ENCODE results near the gene TRMT11.
"Not testable (repeated sequence)": the region's sequence is repeated elsewhere in the genome, so short reads cannot be mapped to it uniquely, and the experiment has no call there.

The TRMT11 gene

DNA sequence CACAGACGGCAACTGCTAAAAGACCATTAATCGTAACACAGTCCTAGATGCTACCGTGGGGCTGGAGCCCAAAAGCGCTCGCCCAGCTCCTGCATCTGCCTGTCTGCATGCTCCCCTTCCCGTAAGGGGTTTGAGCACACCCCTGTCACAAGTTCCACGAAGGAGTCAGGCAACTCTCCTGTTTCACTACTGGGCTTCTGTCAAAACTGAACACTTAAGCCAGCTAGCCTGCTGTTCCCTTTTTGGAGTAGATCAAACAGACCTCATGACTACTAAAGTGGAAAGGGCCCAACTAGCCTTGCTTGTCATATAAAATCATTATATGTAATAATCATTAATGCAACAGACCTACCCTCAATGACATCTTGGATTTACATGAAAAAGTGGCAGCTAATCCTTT lies 61.3 kb downstream of the TRMT11 start:
- no peak for DNase-seq

DNA sequence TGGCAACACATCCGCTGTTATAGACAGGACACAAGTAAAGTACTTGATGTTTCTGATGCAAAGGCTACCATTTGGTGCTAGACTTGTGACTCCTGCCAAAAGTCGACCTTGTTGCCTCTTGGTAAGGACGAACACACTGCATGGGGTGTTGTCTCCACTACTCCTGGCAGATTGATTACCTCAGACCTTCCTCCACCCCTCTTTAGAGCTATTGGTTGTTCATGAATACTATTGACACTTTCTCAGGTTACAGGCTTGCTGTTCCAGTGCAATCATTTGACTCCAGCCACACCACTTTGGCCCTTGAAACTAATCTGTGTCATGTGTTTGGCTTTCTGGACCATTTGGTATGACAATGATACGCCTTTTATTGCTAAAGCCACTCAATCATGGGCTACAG lies 62.3 kb downstream of the TRMT11 start:
- no peak for DNase-seq

- no peak for DNase-seq
These were observed 64.5 kb downstream of the TRMT11 start for GRCh38 chr6:126050795-126051194.

GRCh38 chr6:126051791-126052190 lies 65.5 kb downstream of the TRMT11 start:
- no peak for DNase-seq

DNA sequence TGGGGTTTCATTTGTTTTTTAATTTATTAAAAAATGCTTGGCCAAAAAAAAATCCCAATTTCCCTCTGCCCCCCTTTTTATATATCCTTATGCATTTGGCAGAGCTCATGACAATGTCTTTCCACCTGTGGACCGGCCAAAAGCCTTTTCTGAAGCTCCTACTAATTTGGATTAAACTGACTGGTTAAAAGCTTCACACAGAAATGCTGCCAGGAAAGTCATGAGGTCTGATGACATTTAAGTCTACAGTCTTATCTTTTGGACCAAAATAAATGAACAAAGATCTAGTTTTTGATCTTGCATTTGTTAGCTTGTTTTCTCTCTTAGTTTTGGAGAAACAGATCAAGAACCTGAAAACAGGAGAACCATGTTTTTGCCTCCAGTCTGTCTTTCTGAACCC lies 66.1 kb downstream of the TRMT11 start:
- DNase-seq, result no peak

DNA sequence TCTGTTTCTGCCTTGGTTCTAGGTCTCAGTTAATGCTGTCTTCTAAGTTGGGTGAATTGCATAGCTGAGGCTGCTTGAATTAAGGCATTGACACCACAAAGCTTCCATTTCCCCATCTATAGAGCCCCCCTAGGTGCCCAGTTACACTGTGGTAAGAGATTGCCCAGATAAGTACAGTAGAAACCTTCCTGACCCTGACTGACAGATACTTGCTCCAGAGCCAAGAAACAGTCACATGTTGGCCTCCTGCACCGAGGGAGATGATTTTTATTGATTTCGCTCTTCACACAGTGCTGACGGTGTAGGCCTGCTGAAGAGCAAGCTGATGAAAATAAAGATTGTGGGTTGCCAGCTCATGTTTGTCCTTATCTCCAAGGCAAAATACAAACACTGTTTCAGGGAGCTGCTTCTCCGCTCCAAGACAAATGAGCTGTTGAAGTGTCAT lies 67.9 kb downstream of the TRMT11 start:
- no peak for DNase-seq

GRCh38 chr6:126054802-126055201 lies 68.5 kb downstream of the TRMT11 start:
- DNase-seq, result no peak

DNA sequence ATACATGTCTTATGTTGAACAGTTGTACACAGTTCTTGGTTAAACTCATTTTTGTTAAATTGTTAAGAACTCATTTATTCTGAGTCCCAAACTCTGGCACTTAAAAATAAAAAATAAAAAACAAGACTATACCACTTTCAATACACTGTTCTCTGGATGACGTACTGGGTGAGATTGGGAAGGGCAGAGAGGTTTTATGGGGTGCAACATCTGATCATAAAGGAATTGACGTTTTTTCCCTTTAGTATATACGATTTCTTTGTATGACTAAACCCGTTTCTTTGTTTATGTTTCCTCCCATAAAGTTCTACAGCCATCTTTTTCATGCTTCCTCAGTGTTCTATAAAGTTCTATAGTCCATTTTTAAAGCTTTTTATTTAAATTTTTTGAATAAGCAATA lies 69.1 kb downstream of the TRMT11 start:
- no peak for DNase-seq

- no peak for DNase-seq
These were observed 70.1 kb downstream of the TRMT11 start for GRCh38 chr6:126056355-126057004.

DNA sequence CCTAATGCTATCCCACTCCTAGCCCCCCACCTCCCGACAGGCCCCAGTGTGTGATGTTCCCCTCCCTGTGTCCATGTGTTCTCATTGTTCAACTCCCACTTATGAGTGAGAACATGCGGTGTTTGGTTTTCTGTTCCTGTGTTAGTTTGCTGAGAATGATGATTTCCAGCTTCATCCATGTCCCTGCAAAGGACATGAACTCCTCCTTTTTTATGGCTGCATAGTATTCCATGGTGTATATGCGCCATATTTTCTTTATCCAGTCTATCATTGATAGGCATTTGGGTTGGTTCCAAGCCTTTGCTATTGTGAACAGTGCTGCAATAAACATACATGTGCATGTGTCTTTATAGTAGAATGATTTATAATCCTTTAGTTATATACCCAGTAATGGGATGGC lies 71.7 kb downstream of the TRMT11 start:
- not testable (repeated sequence) for DNase-seq

DNA sequence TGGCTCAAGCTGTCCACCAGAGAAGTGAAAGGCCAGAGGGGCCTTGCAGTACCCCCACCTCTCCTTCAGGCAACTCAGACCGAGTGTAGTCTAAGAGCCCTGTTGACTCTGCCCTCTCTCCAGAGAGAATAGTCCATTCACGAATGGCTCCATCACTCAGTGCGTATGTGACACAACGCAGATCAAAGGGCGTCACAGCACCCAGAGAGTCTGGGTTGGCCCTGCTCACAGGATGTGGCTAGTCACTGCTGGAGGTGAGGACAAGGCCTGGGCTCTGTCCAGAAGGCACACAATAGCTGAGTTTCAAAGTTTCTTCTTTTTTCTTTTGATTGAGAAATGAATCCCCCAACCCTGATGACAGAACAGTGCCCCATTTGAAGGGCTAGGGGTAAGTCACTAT lies 74.1 kb downstream of the TRMT11 start:
- DNase-seq, result no peak

DNA sequence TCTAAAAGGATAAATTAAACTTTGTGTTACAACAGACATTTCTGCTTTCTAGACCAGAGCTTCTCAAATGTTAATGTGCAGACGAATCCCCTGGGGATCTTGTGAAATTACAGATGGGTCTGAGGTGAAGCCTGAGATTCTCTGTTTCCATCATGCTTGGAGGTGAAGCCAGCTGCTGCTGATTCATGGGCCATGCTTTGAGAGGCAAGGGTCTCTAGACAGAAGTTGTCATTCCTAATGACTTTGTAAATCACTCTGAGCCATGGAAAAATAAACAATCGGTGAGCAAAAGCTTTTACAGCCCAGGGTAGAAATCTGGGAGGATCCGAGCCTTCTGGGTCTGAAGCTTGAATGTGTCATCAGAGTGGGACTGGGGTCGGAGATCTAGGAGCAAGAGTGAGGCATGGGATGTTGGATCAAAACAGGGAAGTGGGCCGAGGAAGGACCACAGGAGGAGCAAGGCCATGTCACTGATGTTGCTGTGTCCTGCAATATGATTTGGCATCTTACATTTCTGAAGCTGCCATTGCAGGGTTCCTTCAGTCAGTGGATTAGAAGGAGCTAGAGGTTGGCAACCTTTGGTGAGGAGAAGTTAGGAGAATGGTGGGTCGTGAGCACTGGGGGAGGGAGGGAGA lies 77.3 kb downstream of the TRMT11 start:
- DNase-seq, result no peak

DNA sequence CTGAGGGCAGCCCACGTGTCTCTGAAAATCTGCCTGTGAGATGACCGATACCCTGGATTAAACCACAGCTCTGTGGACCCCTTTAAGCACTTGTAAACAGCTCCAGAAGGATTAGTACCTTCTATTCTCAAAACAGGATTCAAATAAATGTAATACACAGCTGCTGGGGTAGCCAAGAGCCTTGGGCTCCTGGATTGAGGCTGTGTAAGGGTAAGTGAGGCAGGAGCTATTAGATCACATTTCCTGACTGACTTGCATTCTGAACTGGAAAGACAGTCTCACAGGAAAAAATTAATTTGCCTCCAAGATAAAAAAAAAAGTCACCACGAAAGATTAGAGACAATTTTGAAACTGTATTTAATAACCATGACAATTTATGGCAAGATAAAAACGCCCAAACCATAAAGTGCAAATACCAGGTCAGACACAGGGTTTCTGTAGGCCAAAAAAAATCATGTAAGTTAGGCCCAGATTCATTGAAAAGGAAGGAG lies 78.0 kb downstream of the TRMT11 start:
- no peak for DNase-seq

GRCh38 chr6:126064748-126065401 lies 78.5 kb downstream of the TRMT11 start:
- DNase-seq, result no peak

DNA sequence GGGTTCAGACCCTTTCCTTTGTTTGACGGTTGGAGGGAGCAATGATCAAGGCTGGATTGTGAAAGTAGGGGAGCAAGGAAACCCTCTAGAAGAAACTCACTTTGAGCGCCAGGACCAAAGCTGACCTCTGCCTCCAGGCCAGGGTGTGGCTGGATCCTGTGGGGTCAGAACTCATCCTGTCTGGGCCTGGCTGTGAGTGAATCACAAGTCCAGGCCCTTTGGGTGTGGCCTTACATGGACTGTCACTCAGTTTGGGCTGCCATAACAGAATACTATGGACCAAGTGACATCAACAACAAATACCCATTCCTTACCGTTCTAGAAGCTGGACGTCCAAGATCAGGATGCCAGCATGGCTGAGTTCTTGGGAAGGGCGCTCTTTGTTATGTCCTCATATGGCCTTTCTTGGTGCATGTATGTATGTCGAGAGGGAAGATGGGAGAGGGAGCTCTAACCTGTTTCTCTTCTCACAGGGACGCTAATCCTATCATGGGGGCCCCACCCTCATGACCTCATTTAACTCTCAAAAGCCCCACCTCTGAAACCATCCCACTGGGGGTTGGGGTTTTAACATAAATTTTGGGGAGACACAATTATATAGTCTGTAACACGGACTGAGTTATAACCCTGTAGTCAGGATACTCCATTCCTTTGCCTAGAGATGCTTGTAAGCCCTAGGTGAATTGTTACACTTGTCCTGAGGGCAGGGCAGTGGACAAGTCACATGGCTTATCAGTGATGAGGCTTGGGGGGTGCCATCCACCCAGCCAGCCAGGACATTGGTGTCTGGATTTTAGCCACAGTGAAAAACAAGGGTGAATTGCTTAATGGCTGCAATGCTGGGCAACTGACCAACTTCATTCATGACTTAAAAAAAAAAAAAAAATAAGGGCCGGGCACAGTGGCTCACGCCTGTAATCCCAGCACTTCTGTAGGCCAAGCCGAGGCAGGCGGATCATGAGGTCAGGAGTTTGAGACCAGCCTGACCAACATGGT lies 80.0 kb downstream of the TRMT11 start:
- DNase-seq, result no peak

- no peak for DNase-seq
These were observed 80.7 kb downstream of the TRMT11 start for GRCh38 chr6:126067073-126067472.

GRCh38 chr6:126069449-126069848 lies 83.1 kb downstream of the TRMT11 start:
- DNase-seq, result peak in 4 of 14 donors; percentile 2 to 19 (median 8)

DNA sequence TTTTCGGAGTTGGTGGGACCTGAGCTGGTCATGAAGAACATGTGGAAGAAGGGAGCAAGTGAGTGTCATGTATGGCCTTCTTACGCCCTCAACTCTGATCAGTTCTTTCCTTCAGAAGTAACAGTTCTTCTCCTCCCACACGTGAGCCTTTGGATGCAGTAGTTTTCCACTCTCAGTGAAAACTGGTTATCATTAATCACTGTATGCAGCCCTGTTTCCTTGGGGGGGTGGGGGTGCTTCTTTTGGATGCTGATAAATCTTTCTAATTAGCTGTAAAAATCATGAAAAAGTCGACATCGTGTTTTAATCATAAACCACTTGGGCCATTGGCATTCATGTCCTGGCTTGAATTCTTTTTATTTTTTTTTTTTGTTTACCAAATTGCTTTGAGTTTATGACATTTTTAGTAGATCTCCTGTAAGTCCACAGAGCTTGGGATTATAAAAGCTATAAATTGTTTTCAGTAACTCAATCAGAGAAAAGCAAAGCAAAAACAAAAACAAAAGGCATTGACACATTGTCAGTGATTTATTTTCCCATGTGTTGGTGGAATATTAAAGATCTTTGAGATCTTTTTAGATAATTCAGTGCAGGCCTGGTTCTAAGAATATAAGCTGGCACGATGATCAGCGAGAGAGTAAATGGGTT lies 84.8 kb downstream of the TRMT11 start:
- no peak for DNase-seq

- no peak for DNase-seq
These were observed 85.8 kb downstream of the TRMT11 start for GRCh38 chr6:126072172-126072571.

- DNase-seq, result no peak
These were observed 86.5 kb downstream of the TRMT11 start for GRCh38 chr6:126072834-126073233.

DNA sequence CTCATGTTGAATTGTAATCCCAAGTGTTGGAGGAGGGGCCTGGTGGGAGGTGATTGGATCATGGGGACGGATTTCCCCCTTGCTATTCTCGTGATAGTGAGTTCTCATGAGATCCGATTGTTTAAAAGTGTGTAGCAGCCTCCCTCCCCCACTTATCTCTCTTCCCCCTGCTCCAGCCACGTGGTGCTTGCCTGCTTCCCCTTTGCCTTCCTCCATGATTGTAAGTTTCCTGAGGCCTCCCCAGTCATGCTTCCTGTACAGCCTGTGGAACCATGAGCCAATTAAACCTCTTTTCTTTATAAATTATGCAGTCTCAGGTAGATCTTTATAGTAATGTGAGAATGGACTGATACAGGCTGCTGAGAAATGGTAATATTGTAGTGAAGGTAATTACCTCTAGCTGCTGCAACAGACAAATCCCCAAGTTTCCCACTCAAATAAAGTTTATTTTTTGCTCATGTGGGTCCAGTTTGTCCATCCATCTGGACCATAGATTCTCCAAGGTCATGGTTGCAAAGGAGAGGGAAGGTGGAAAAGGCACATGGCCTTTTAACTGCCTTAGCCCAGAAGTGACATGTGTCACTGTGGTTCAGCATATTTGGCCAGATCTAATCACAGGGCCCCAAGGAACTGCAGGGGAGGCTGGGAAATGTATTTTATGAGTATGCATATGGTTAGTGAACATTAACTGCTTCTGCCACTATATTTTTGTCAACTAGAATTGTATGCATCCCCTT lies 89.2 kb downstream of the TRMT11 start:
- no peak for DNase-seq
